LNCaP clone FGC (cell line): Measurements from ENCODE around the gene REEP5.

Experiments
- DNase-seq: peaks from one replicate; pipeline ENCODE4 v3.0.0-alpha.2; 2011; ENCODE audit warnings: low read depth
- H3K4me3 ChIP-seq: 2 replicates; pipeline ENCODE4 v1.5.1; 2011; ENCODE audit warnings: mild to moderate bottlenecking, low read depth, low read length, control low read depth
- CTCF ChIP-seq: IDR thresholded peaks from 2 replicates; pipeline ENCODE4 v1.5.1; 2012; ENCODE audit warnings: mild to moderate bottlenecking; ENCODE audit not compliant: control insufficient read depth, insufficient read depth; ENCODE audit errors: extremely low read depth

Gene REEP5

GRCh38 chr5:112933105-112933504 lies 11.1 kb upstream of the REEP5 start:
- no peak overlapping the region for H3K4me3 ChIP-seq
- DNase-seq = no peak
- TF ChIP-seq CTCF = no peak

- H3K4me3 ChIP-seq = no peak overlapping the region
- no peak for DNase-seq
- no peak for TF ChIP-seq CTCF
Measured at GRCh38 chr5:112931473-112931872, 9.4 kb upstream of the REEP5 start.

GRCh38 chr5:112930082-112930344 lies 8.0 kb upstream of the REEP5 start:
- no peak overlapping the region for H3K4me3 ChIP-seq
- no peak for DNase-seq
- no peak for TF ChIP-seq CTCF

- no peak for DNase-seq
- TF ChIP-seq CTCF = no peak
- no peak overlapping the region for H3K4me3 ChIP-seq
Measured at GRCh38 chr5:112929336-112930081, 7.5 kb upstream of the REEP5 start.

- no peak for DNase-seq
- H3K4me3 ChIP-seq = no peak overlapping the region
- TF ChIP-seq CTCF = no peak
Measured at GRCh38 chr5:112923988-112924387, 2.0 kb upstream of the REEP5 start.

GRCh38 chr5:112923148-112923917 lies 1.3 kb upstream of the REEP5 start:
- no peak overlapping the region for H3K4me3 ChIP-seq
- DNase-seq = no peak
- TF ChIP-seq CTCF = no peak
